Keratinocyte (primary cell): ENCODE measurements around the gene ADAM12. TPM values are rescaled to one million over a fixed set of nuclear protein-coding genes. Genes with fewer than 3 reads are reported as not detected.

Source experiments
- DNase-seq: peaks from one replicate; pipeline ENCODE4 v3.0.0-alpha.2; 2011; ENCODE audit warnings: low read depth, missing footprints, low spot score
- FAIRE-seq: peaks from 2 replicates; lab custom pipeline; 2011; peaks lifted over from hg19 to GRCh38; lab: Jason Lieb, UNC
- H2AFZ ChIP-seq: 2 replicates; pipeline ENCODE4 v1.6.0; 2012; ENCODE audit warnings: low read length, control low read depth, inconsistent platforms; ENCODE audit not compliant: control insufficient read depth
- H3K27ac ChIP-seq: 2 replicates; pipeline ENCODE4 v1.5.1; 2011; ENCODE audit warnings: low read length; ENCODE audit not compliant: control insufficient read depth, insufficient read depth
- H3K27me3 ChIP-seq: 3 replicates; pipeline ENCODE4 v1.6.0; 2011; ENCODE audit warnings: low read length; ENCODE audit not compliant: control insufficient read depth, insufficient read depth; ENCODE audit errors: extremely low read depth
- H3K36me3 ChIP-seq, 2 experiments: 2 replicates in 1 of 2; 3 replicates in 1 of 2; pipeline ENCODE4 v1.5.1; 2011; ENCODE audit warnings: low read length in 2 of 2, mild to moderate bottlenecking in 1 of 2; ENCODE audit not compliant: control insufficient read depth in 2 of 2, insufficient read depth in 2 of 2; ENCODE audit errors: extremely low read depth in 1 of 2
- H3K4me1 ChIP-seq: 3 replicates; pipeline ENCODE4 v1.5.1; 2011; ENCODE audit warnings: low read length; ENCODE audit not compliant: control insufficient read depth, insufficient read depth; ENCODE audit errors: extremely low read depth
- H3K4me2 ChIP-seq: 3 replicates; pipeline ENCODE4 v1.6.0; 2011; ENCODE audit warnings: low read depth, low read length; ENCODE audit not compliant: control insufficient read depth, insufficient read depth; ENCODE audit errors: extremely low read depth
- H3K4me3 ChIP-seq, 3 experiments: fragments of 200-600 bp in 1 of 3; sonication (generic) in 1 of 3; 2 replicates in 2 of 3; 3 replicates in 1 of 3; pipeline ENCODE4 v1.5.1; 2011 to 2016; ENCODE audit warnings: low read length in 3 of 3, mild to moderate bottlenecking in 3 of 3, control low read depth in 2 of 3, inconsistent platforms in 1 of 3, low read depth in 1 of 3, mixed read lengths in 1 of 3, mixed run types in 1 of 3, moderate library complexity in 1 of 3; ENCODE audit not compliant: control insufficient read depth in 2 of 3, insufficient read depth in 2 of 3; ENCODE audit errors: extremely low read depth in 1 of 3
- H3K79me2 ChIP-seq: 2 replicates; pipeline ENCODE4 v1.6.0; 2012; ENCODE audit warnings: low read length; ENCODE audit not compliant: control insufficient read depth, insufficient read depth
- H3K9ac ChIP-seq: 3 replicates; pipeline ENCODE4 v1.6.0; 2011; ENCODE audit warnings: low read length; ENCODE audit not compliant: control insufficient read depth, insufficient read depth; ENCODE audit errors: extremely low read depth
- H3K9me1 ChIP-seq: 3 replicates; pipeline ENCODE4 v1.6.0; 2011; ENCODE audit warnings: low read length; ENCODE audit not compliant: control insufficient read depth, insufficient read depth; ENCODE audit errors: extremely low read depth
- H3K9me3 ChIP-seq: 2 replicates; pipeline ENCODE4 v1.5.1; 2012; ENCODE audit warnings: low read depth, low read length; ENCODE audit not compliant: control insufficient read depth
- H4K20me1 ChIP-seq: 3 replicates; pipeline ENCODE4 v1.6.0; 2011; ENCODE audit warnings: low read length; ENCODE audit not compliant: control insufficient read depth, insufficient read depth; ENCODE audit errors: extremely low read depth
- EZH2 ChIP-seq: IDR thresholded peaks from one replicate; pipeline ENCODE4 v1.6.1; 2012; ENCODE audit warnings: inconsistent platforms, mild to moderate bottlenecking, low read length, moderate library complexity
- dilution Hi-C: fragments of 300-500 bp; cut with MboI; formaldehyde crosslinking; loops from one replicate; pipeline ENCODE4 v1.7.0; 2020; ENCODE audit warnings: low sequenced_read_pairs; ENCODE audit not compliant: extremely low pct_ligation_motif_present
- polyA plus RNA-seq, 5 experiments: library from polyadenylated mRNA; depleted of rRNA in 3 of 5; stranded (reverse) in 3 of 5; stranded (forward) in 1 of 5; unstranded in 1 of 5; fragments of >200 nt; gene quantifications; 1 replicate in 1 of 5; 2 replicates in 3 of 5; 3 replicates in 1 of 5; pipeline versions ENCODE4 v1.2.1 to v1.2.3, GENCODE V29; 2011 to 2012; ENCODE audit warnings: missing spikeins in 2 of 5, low read depth in 1 of 5, low replicate concordance in 1 of 5
- TF ChIP-seq, protein P1 (sequence below), 3 experiments: IDR thresholded peaks in 1 of 3; conservative IDR thresholded peaks in 1 of 3; optimal IDR thresholded peaks in 1 of 3; 2 replicates in 2 of 3; 3 replicates in 1 of 3; pipeline versions ENCODE3 to v1.5.1; 2011; ENCODE audit warnings: low read length in 3 of 3, mild to moderate bottlenecking in 3 of 3, moderate library complexity in 2 of 3, control low read depth in 1 of 3, inconsistent platforms in 1 of 3; ENCODE audit not compliant: insufficient read depth in 2 of 3; ENCODE audit errors: extremely low read depth in 1 of 3

Gene ADAM12
- polyA plus RNA-seq, 1 donor (not counting 4 experiments of a cell fraction or from before 2014, with no cell fraction given), result 0.07 TPM

DNA sequence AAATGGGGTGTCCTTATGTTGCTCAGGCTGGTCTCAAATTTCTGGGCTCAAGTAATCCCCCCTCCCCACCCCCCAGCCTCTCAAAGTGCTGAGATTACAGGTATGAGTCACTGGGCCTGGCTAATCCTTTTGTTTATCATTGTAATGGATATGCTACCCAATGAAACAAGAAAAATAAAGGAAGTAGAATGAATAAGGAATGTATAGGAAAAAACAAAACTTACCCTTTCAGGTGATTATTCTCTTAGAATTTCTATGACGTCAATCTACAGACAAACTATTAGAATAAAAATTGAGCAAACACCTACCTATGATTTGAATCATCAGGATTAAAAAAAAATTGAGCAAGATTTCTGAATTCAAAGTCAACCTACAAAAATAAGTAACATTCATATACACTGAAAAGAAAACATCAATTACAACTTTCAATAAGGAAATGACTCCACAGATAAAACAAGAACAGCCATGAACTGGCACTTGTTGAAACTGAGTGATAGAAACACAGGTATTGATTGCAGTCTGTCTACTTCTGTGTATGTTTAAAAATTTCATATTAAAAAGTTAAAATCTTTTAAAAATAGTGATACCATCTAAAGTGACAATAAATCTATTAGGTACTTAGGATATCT, 12.2 kb downstream of the ADAM12 start:
- dilution Hi-C loops, result no loop called here

DNA sequence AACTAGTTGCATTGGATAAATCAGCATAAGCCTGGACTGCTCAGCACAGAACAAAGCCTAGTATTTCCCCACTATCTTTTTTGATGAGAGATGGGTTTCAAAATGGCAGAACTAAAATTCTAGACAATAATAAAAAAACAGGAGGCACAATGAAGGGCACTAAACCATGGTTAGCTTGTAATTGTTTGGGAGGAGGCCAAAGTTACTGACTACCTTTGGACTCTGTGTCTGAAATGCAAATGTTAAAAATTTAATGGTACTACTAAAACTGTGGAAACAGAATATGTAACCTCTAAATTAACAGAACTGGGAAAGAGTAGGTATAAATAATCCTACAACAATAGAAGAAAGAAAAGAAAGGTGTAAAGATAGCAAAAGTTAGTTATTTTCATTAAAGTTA, 13.0 kb downstream of the ADAM12 start:
- Histone ChIP-seq H3K9me3 (no peaks in the 10 kb centered on the region), H3K27me3 (no peaks in the 10 kb centered on the region), H3K9me1 (no peaks in the 10 kb centered on the region), H4K20me1 (no peaks in the 10 kb centered on the region), H3K79me2 (no peaks in the 10 kb centered on the region), H2AFZ (no peak overlapping the region), H3K36me3 (no peaks in the 10 kb centered on the region), H3K27ac (no peak overlapping the region), H3K4me1 (no peaks in the 10 kb centered on the region), H3K9ac (no peak overlapping the region), H3K4me3 (no peak overlapping the region), H3K4me2 (no peak overlapping the region)
- DNase-seq, result no peak
- no peak for FAIRE-seq
- dilution Hi-C loops, result no loop called here
- TF ChIP-seq, protein P1, sequence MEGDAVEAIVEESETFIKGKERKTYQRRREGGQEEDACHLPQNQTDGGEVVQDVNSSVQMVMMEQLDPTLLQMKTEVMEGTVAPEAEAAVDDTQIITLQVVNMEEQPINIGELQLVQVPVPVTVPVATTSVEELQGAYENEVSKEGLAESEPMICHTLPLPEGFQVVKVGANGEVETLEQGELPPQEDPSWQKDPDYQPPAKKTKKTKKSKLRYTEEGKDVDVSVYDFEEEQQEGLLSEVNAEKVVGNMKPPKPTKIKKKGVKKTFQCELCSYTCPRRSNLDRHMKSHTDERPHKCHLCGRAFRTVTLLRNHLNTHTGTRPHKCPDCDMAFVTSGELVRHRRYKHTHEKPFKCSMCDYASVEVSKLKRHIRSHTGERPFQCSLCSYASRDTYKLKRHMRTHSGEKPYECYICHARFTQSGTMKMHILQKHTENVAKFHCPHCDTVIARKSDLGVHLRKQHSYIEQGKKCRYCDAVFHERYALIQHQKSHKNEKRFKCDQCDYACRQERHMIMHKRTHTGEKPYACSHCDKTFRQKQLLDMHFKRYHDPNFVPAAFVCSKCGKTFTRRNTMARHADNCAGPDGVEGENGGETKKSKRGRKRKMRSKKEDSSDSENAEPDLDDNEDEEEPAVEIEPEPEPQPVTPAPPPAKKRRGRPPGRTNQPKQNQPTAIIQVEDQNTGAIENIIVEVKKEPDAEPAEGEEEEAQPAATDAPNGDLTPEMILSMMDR (optimal IDR thresholded peaks at IDR 0.05 in 1 of 3, IDR thresholded peaks at IDR 0.05 in 1 of 3, conservative IDR thresholded peaks at IDR 0.05 in 1 of 3; ENCODE audit: extremely low read depth in 1 of 3, insufficient read depth in 2 of 3, low read length in 3 of 3), result no peak
- TF ChIP-seq EZH2, result no peak

More for the DNA sequence above, 12.2 kb downstream of the ADAM12 start:
- Histone ChIP-seq H4K20me1 (no peaks in the 10 kb centered on the region), H3K4me3 (no peak overlapping the region), H3K4me2 (no peak overlapping the region), H3K9me1 (no peaks in the 10 kb centered on the region), H3K27ac (no peak overlapping the region), H2AFZ (no peak overlapping the region), H3K27me3 (no peaks in the 10 kb centered on the region), H3K79me2 (no peaks in the 10 kb centered on the region), H3K4me1 (no peaks in the 10 kb centered on the region), H3K9ac (no peak overlapping the region), H3K36me3 (no peaks in the 10 kb centered on the region), H3K9me3 (no peaks in the 10 kb centered on the region)
- TF ChIP-seq, protein P1 (optimal IDR thresholded peaks at IDR 0.05 in 1 of 3, IDR thresholded peaks at IDR 0.05 in 1 of 3, conservative IDR thresholded peaks at IDR 0.05 in 1 of 3; ENCODE audit: extremely low read depth in 1 of 3, insufficient read depth in 2 of 3, low read length in 3 of 3), result no peak
- TF ChIP-seq EZH2, result no peak
- FAIRE-seq, result no peak
- no peak for DNase-seq
